MM.1S (cell line): ENCODE results near the gene ELMO1.

ENCODE experiments used
- DNase-seq: peaks from one replicate; pipeline ENCODE4 v3.0.0-alpha.2; 2015
- H2AFZ ChIP-seq: fragments of 300-600 bp; sonication (generic); 2 replicates; pipeline ENCODE4 v1.6.0; 2016; ENCODE audit warnings: antibody characterized with exemption, low read length
- H3F3A ChIP-seq: fragments of 300-600 bp; sonication (generic); 2 replicates; pipeline ENCODE4 v1.6.1; 2016; ENCODE audit warnings: mild to moderate bottlenecking, antibody characterized with exemption, low read length, moderate library complexity, mixed read lengths; ENCODE audit not compliant: insufficient read depth
- H3K27ac ChIP-seq: fragments of 300-600 bp; sonication (generic); 2 replicates; pipeline ENCODE4 v1.5.1; 2016; ENCODE audit warnings: mild to moderate bottlenecking, low read length
- H3K27me3 ChIP-seq: fragments of 300-600 bp; sonication (generic); replicated peaks from 2 replicates; pipeline ENCODE4 v1.6.0; 2016; ENCODE audit warnings: low read length; ENCODE audit not compliant: insufficient read depth
- H3K36me3 ChIP-seq: fragments of 300-600 bp; sonication (generic); replicated peaks from 2 replicates; pipeline ENCODE4 v1.6.1; 2016; ENCODE audit warnings: mild to moderate bottlenecking, low read length, mixed read lengths; ENCODE audit not compliant: insufficient read depth
- H3K4me1 ChIP-seq: fragments of 300-600 bp; sonication (generic); 2 replicates; pipeline ENCODE4 v1.6.1; 2016; ENCODE audit warnings: low read length, mixed read lengths
- H3K4me2 ChIP-seq: fragments of 300-600 bp; sonication (generic); 2 replicates; pipeline ENCODE4 v1.6.0; 2016; ENCODE audit warnings: low read depth, low read length
- H3K4me3 ChIP-seq: fragments of 300-600 bp; sonication (generic); 2 replicates; pipeline ENCODE4 v1.5.1; 2016; ENCODE audit warnings: low read length, mixed read lengths
- H3K79me2 ChIP-seq: fragments of 300-600 bp; sonication (generic); 2 replicates; pipeline ENCODE4 v1.6.1; 2016; ENCODE audit warnings: mixed run types, low read length, mixed read lengths
- H3K9ac ChIP-seq: fragments of 300-600 bp; sonication (generic); 2 replicates; pipeline ENCODE4 v1.6.1; 2016; ENCODE audit warnings: low read length, mixed read lengths
- H3K9me2 ChIP-seq: fragments of 300-600 bp; sonication (generic); replicated peaks from 2 replicates; pipeline ENCODE4 v1.6.1; 2016; ENCODE audit warnings: mild to moderate bottlenecking, low read length, mixed read lengths; ENCODE audit not compliant: insufficient read depth
- H3K9me3 ChIP-seq: fragments of 300-600 bp; sonication (generic); replicated peaks from 2 replicates; pipeline ENCODE4 v1.6.1; 2016; ENCODE audit warnings: mild to moderate bottlenecking, low read length, mixed read lengths; ENCODE audit not compliant: insufficient read depth
- H4K20me1 ChIP-seq: fragments of 300-600 bp; sonication (generic); 2 replicates; pipeline ENCODE4 v1.6.1; 2016; ENCODE audit warnings: mild to moderate bottlenecking, low read length, moderate library complexity, mixed read lengths; ENCODE audit not compliant: insufficient read depth
- EZH2 ChIP-seq: fragments of 300-600 bp; sonication (generic); optimal IDR thresholded peaks from 2 replicates; pipeline ENCODE3; 2017; ENCODE audit warnings: low read depth, mild to moderate bottlenecking, antibody characterized with exemption, low read length, mixed read lengths
- EZH2phosphoT487 ChIP-seq: fragments of 300-600 bp; sonication (generic); IDR thresholded peaks from 2 replicates; pipeline ENCODE4 v1.6.1; 2018; ENCODE audit warnings: antibody characterized with exemption, low read length
- TF ChIP-seq, protein P1 (sequence below): fragments of 300-600 bp; sonication (generic); IDR thresholded peaks from 2 replicates; pipeline ENCODE4 v1.5.1; 2016; ENCODE audit warnings: antibody characterized with exemption, low read length, mixed read lengths

The ELMO1 gene

DNA sequence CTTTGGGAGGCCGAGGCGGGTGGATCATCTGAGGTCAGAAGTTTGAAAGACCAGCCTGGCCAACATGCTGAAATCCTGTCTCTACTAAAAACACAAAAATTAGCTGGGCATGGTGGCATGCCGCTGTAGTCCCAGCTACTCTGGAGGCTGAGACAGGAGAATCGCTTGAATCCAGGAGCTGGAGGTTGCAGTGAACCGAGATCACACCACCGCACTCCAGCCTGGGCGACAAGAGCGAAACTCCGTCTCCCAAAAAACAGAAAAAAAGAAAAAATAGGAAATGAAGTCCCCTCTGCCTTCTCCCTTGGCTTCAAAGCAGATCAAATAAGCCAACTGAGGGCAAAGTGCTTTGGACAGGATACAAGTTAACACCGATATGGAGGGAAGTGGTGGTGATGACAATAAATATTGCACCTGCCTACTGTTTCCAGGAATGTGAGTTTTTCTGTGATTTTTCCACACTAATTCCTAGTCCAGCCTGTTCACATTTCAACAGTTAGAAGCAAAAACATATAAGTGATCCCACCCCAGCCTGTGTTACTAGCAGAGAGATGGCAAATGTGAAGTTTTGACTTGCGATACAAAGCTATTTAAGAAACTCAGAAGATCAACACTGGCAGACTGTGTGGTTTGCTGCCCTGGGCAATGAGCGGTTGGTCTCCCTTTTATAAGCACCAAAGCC is 433.2 kb downstream of the ELMO1 start:
- no peaks in the 10 kb centered on the region for H3K27me3 ChIP-seq
- H2AFZ ChIP-seq, result no peak overlapping the region
- H3K27ac ChIP-seq, result no peak overlapping the region
- no peak overlapping the region for H3K9ac ChIP-seq
- H3K4me3 ChIP-seq, result no peak overlapping the region
- TF ChIP-seq, protein P1, sequence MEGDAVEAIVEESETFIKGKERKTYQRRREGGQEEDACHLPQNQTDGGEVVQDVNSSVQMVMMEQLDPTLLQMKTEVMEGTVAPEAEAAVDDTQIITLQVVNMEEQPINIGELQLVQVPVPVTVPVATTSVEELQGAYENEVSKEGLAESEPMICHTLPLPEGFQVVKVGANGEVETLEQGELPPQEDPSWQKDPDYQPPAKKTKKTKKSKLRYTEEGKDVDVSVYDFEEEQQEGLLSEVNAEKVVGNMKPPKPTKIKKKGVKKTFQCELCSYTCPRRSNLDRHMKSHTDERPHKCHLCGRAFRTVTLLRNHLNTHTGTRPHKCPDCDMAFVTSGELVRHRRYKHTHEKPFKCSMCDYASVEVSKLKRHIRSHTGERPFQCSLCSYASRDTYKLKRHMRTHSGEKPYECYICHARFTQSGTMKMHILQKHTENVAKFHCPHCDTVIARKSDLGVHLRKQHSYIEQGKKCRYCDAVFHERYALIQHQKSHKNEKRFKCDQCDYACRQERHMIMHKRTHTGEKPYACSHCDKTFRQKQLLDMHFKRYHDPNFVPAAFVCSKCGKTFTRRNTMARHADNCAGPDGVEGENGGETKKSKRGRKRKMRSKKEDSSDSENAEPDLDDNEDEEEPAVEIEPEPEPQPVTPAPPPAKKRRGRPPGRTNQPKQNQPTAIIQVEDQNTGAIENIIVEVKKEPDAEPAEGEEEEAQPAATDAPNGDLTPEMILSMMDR, result no peak
- no peak for TF ChIP-seq EZH2phosphoT487
- TF ChIP-seq EZH2, result no peak
- no peak overlapping the region for H3K4me2 ChIP-seq
- no peaks in the 10 kb centered on the region for H3K9me2 ChIP-seq
- no peaks in the 10 kb centered on the region for H3K36me3 ChIP-seq
- no peaks in the 10 kb centered on the region for H4K20me1 ChIP-seq
- H3F3A ChIP-seq, result no peaks in the 10 kb centered on the region; the same call in 1 of the 2 replicates
- H3K9me3 ChIP-seq, result no peaks in the 10 kb centered on the region
- no peaks in the 10 kb centered on the region; the same call in 1 of the 2 replicates for H3K79me2 ChIP-seq
- no peak for DNase-seq
- peaks cover 19% of the 10 kb centered on the region for H3K4me1 ChIP-seq

- Histone ChIP-seq H3K36me3 (0 out of 2 replicates have a peak, but pooled peaks cover 3% of the 10 kb centered on the region), H3K4me1 (peaks cover 19% of the 10 kb centered on the region), H2AFZ (no peak overlapping the region), H3K4me2 (no peak overlapping the region), H3K79me2 (no peaks in the 10 kb centered on the region; the same call in 1 of the 2 replicates), H3F3A (no peaks in the 10 kb centered on the region; the same call in 1 of the 2 replicates), H3K27ac (no peak overlapping the region), H4K20me1 (no peaks in the 10 kb centered on the region), H3K9ac (no peak overlapping the region), H3K9me3 (no peaks in the 10 kb centered on the region), H3K27me3 (no peaks in the 10 kb centered on the region), H3K4me3 (no peak overlapping the region), H3K9me2 (no peaks in the 10 kb centered on the region)
- TF ChIP-seq EZH2phosphoT487 (no peak), EZH2 (no peak)
- TF ChIP-seq, protein P1, result no peak
- no peak for DNase-seq
Measured at GRCh38 chr7:37013771-37014170, 434.9 kb downstream of the ELMO1 start.

DNA sequence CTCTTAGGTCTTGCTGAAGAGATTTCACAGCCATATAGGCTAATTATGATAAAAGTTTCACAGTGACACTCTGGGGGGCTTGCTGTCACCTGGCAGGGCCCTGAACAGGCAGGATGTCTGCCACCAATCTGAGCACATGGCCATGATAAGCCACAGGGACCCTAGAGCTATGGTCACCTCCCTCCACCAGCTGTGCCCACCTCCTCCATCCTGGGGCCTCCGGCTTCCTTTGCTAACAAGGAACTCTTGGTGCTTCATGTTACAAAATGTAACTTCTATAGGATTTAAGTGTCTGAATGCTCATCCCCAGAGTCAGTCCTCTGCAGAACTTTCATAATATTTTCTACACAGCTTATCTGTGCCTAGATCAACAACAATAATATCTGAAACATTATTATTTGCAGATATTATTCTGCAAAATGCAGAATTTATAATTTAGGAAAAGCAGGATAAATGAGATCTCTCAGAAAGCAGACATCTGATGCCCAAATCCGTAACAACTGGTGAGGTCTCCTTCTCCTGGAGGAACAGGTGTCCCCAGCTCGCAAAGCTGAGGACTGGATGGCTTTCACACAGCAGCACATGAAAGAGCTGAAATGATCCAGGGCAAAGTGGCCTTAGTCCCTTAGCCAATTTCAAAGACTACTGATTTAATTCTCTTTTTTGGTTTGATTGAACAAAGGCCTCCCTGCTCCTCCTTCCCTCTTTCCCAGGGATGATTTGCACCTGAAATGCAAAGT is 437.3 kb downstream of the ELMO1 start:
- Histone ChIP-seq H3K4me2 (no peak overlapping the region), H3K9ac (no peak overlapping the region), H3K27me3 (no peaks in the 10 kb centered on the region), H4K20me1 (no peaks in the 10 kb centered on the region), H3K79me2 (no peaks in the 10 kb centered on the region; the same call in 1 of the 2 replicates), H3F3A (no peaks in the 10 kb centered on the region), H3K4me1 (peaks cover 7% of the 10 kb centered on the region), H3K36me3 (0 out of 2 replicates have a peak, but pooled peaks cover 3% of the 10 kb centered on the region), H3K9me2 (no peaks in the 10 kb centered on the region), H3K4me3 (no peak overlapping the region), H3K9me3 (no peaks in the 10 kb centered on the region), H2AFZ (no peak overlapping the region), H3K27ac (no peak overlapping the region)
- TF ChIP-seq EZH2phosphoT487, result no peak
- TF ChIP-seq EZH2, result no peak
- TF ChIP-seq, protein P1, result no peak
- no peak for DNase-seq
